ENCODE data around the gene KLHL30. TPM values are rescaled to one million over a fixed set of nuclear protein-coding genes. Genes with fewer than 3 reads are reported as not detected.
A peak's percentile ranks its signal among the peaks of the same experiment; 100 is the strongest.

KLHL30 gene
- total RNA-seq = not detected

GRCh38 chr2:238138331-238139195 lies at the start of gene KLHL30:
KLHL30 (plus strand) TSS chr2:238138668; CDS start chr2:238140755, 2,087 bp downstream.
- H3K9me3 Mint-ChIP-seq = no peaks in the 10 kb centered on the region
- H3K27me3 Mint-ChIP-seq = no peaks in the 10 kb centered on the region
- ChIA-PET POLR2A (no interaction called here), CTCF (no interaction called here)
- no peak within 1 kb of the TSS for H3K4me3 Mint-ChIP-seq
- no peaks in the 10 kb centered on the region for H3K36me3 Mint-ChIP-seq (ENCODE audit: low read depth)
- no peak for DNase-seq
- no peak within 1 kb of the TSS for H3K27ac Mint-ChIP-seq
- H3K4me1 Mint-ChIP-seq = peaks cover 3% of the 10 kb centered on the region

DNA sequence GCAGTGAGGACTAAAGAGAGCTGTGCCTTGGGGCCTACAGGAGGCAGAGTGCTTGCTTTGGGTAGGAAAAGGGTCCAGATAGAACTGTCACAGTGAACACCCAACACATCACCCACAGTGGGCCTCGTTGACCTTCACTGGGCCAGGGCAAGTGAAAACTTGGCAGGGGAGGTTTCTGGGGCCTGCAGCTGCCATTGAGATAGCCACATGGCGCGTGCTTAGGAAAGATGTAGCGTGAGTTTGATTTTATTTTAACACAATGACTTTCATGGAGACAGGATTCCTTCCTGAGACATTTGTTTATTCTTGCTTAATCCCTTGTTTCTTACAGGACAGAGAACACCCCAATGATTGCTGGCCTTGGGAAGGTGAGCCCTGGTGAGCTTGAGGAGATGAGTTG lies 47.6 kb upstream of the KLHL30 start:
- peaks cover 8% of the 10 kb centered on the region for H3K4me1 Mint-ChIP-seq
- H3K36me3 Mint-ChIP-seq (ENCODE audit: low read depth) = peaks cover 9% of the 10 kb centered on the region
- H3K4me3 Mint-ChIP-seq = no peak overlapping the region
- ChIA-PET CTCF (interaction anchor here (0.6 kb wide), 1 partner anchor 232 kb away, joined by 4 read pairs; no protein-coding TSS in a partner anchor), POLR2A (no interaction called here)
- no peak overlapping the region for H3K27ac Mint-ChIP-seq
- H3K9me3 Mint-ChIP-seq = no peaks in the 10 kb centered on the region
- DNase-seq = no peak
- H3K27me3 Mint-ChIP-seq = no peaks in the 10 kb centered on the region

DNA sequence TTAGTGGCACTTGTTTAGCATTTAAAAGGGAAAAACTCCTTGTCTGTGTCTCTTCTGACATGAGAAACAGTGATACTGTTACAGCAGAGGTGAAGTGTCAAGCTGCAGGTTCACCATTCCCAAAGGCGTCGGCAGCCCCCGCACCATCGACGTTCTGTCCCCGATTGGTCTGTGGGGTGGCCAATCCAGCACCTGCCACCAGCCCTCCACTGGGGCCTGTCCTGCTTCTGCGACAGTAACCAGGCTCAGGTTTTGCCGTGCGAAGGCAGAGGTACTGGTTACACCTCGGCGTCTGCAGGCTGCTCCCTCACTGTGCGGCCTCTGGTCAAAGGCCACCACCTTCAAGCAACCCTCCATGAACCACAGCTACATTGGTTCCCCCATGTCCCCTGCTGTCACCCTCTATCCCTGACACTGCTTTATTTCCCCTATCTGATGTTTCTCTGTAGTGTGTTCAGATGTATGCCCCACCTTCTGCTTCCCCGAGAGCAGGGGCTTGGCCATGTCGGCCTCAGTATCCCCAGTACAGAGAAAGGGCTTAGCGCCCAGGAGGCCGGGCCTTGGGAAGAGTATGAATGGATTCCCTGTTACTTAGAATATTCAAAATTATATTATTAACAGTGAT lies 46.9 kb upstream of the KLHL30 start:
- DNase-seq = no peak
- Mint-ChIP-seq H3K9me3 (no peaks in the 10 kb centered on the region), H3K4me1 (peaks cover 8% of the 10 kb centered on the region), H3K4me3 (no peak overlapping the region), H3K27me3 (no peaks in the 10 kb centered on the region), H3K36me3 (ENCODE audit: low read depth) (peaks cover 5% of the 10 kb centered on the region), H3K27ac (no peak overlapping the region)
- ChIA-PET POLR2A (no interaction called here), CTCF (interaction anchor here (0.6 kb wide), 1 partner anchor 231 kb away, joined by 4 read pairs; no protein-coding TSS in a partner anchor)

DNA sequence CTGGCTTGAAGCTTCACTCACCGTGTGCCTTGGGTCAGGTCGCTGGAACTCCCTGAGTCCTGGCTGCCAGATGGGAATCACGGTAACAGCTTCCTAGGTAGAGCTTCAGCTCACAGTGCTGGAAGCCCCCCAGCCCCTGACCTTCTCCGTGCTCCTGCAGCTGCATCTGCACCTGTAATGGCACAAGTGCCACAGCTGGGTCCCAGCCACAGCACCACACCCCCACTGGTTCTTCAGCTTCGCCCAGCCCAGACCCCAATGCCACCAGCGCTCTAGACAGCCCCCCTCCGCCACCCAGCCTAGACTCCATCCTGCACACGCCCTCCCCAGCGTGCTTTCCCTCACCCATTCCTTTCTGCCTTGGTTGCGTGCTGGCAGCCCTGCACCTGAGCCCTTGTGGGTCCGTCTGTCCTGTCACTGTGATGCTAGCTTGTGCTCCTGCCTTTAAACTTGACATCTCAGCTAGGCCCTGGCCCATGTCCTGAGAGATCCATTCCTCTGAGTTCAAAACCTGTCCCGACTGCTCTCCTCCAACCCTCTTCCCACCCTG lies 45.9 kb upstream of the KLHL30 start:
- Mint-ChIP-seq H3K4me1 (no peaks in the 10 kb centered on the region), H3K9me3 (no peaks in the 10 kb centered on the region), H3K36me3 (ENCODE audit: low read depth) (peaks cover 1% of the 10 kb centered on the region), H3K27me3 (no peaks in the 10 kb centered on the region), H3K27ac (no peak overlapping the region), H3K4me3 (no peak overlapping the region)
- ChIA-PET POLR2A (no interaction called here), CTCF (no interaction called here)
- DNase-seq = no peak

DNA sequence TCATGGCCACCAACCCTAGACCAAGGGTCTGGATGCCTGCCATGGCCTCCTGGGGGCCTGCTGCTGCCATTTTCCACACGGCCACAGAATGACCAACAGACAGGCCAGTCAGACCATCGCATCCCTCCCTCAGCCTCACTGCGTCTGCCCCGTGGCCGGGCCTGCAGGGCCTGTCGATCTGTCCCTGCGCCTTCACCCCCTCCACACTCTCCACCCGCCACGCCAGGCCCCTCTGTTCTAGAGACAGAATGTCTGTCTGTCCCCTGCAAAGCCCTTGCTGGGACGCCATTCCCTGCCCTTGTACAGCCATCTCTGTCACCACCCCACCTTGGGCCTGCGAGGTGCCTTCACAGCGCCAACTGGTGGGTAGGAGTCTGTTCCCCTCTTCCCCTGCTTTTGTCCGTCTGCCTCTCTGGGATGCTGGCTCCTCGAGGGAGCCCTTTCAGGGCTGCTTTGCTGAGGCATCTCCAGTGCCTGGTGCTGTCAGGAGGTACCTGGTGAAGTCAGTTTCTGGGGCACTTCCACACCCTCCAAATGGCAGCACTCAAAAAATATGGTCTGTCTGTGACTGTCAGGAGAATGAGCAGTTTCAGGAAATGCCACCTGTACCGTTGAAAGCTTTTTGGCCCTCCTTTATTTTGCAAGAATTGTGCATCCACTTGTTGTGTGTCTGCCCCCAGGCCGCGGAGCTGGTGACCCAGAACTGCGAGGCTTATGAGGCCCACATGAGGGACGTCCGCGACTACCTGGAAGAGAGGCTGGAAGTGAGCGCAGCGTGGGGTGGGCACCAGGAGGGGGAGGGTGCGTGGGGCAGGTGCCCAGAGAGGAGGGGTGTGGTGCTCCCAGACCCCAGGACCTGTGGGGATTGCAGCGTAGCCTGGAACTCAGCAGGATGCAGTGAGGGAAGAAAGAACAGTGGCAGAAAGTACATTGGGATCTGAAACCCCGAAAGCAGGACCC lies 45.0 kb upstream of the KLHL30 start:
- CTCF ChIA-PET = interaction anchor here (1.4 kb wide), 1 partner anchor 15 kb away, joined by 4 read pairs; no protein-coding TSS in a partner anchor
- DNase-seq = no peak
- POLR2A ChIA-PET = no interaction called here
- Mint-ChIP-seq H3K4me3 (no peak overlapping the region), H3K27me3 (no peaks in the 10 kb centered on the region), H3K9me3 (no peaks in the 10 kb centered on the region), H3K27ac (peak overlapping the region; percentile 62), H3K36me3 (ENCODE audit: low read depth) (peaks cover 1% of the 10 kb centered on the region), H3K4me1 (no peaks in the 10 kb centered on the region)

- DNase-seq = no peak
- POLR2A ChIA-PET = no interaction called here
- no peaks in the 10 kb centered on the region for H3K9me3 Mint-ChIP-seq
- H3K4me1 Mint-ChIP-seq = no peaks in the 10 kb centered on the region
- CTCF ChIA-PET = interaction anchor here (1.4 kb wide), 1 partner anchor 14 kb away, joined by 4 read pairs; no protein-coding TSS in a partner anchor
- H3K4me3 Mint-ChIP-seq = no peak overlapping the region
- H3K36me3 Mint-ChIP-seq (ENCODE audit: low read depth) = peaks cover 1% of the 10 kb centered on the region
- no peak overlapping the region for H3K27ac Mint-ChIP-seq
- H3K27me3 Mint-ChIP-seq = no peaks in the 10 kb centered on the region
Observed at GRCh38 chr2:238094438-238095022, 43.9 kb upstream of the KLHL30 start.

DNA sequence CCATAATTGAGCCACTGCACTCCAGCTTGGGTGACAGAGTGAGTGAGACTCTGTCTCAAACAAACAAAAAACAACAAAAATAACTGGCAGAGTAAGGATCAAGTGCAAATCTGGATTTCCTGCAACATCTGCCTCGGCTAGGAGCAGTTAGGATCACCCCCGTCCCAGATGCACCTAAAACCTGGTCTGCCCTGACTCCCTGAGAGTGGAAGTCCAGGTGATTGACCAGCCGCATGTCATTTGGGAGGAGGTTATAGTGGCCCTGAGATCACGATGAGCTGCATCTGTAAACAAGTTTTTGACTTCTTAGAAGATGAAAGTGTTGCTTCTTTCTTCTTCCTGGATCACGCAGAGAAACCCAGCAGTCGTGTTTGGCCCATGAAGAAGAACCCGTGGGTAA lies 43.3 kb upstream of the KLHL30 start:
- H3K9me3 Mint-ChIP-seq = no peaks in the 10 kb centered on the region
- H3K4me1 Mint-ChIP-seq = no peaks in the 10 kb centered on the region
- H3K27me3 Mint-ChIP-seq = no peaks in the 10 kb centered on the region
- H3K27ac Mint-ChIP-seq = peak overlapping the region; percentile 76
- DNase-seq = peak; percentile 2
- no peak overlapping the region for H3K4me3 Mint-ChIP-seq
- ChIA-PET POLR2A (no interaction called here), CTCF (interaction anchor here (0.6 kb wide), 2 partner anchors 20 to 146 kb away, joined by 3 read pairs; no protein-coding TSS in a partner anchor)
- H3K36me3 Mint-ChIP-seq (ENCODE audit: low read depth) = peaks cover 1% of the 10 kb centered on the region

- no peaks in the 10 kb centered on the region for H3K4me1 Mint-ChIP-seq
- H3K4me3 Mint-ChIP-seq = no peak overlapping the region
- no peak overlapping the region for H3K27ac Mint-ChIP-seq
- peaks cover 1% of the 10 kb centered on the region for H3K36me3 Mint-ChIP-seq (ENCODE audit: low read depth)
- H3K27me3 Mint-ChIP-seq = no peaks in the 10 kb centered on the region
- DNase-seq = no peak
- H3K9me3 Mint-ChIP-seq = no peaks in the 10 kb centered on the region
- CTCF ChIA-PET = no interaction called here
- POLR2A ChIA-PET = no interaction called here
Observed at GRCh38 chr2:238096311-238097011, 42.0 kb upstream of the KLHL30 start.

GRCh38 chr2:238097201-238097987 lies 41.1 kb upstream of the KLHL30 start:
- POLR2A ChIA-PET = no interaction called here
- no peak overlapping the region for H3K27ac Mint-ChIP-seq
- no peak for DNase-seq
- CTCF ChIA-PET = no interaction called here
- peaks cover 1% of the 10 kb centered on the region for H3K36me3 Mint-ChIP-seq (ENCODE audit: low read depth)
- H3K9me3 Mint-ChIP-seq = no peaks in the 10 kb centered on the region
- H3K4me1 Mint-ChIP-seq = no peaks in the 10 kb centered on the region
- no peak overlapping the region for H3K4me3 Mint-ChIP-seq
- no peaks in the 10 kb centered on the region for H3K27me3 Mint-ChIP-seq

GRCh38 chr2:238097988-238098871 lies 40.2 kb upstream of the KLHL30 start:
- CTCF ChIA-PET = interaction anchor here (1.2 kb wide), 1 partner anchor 39 kb away, joined by 4 read pairs; no protein-coding TSS in a partner anchor
- POLR2A ChIA-PET = no interaction called here
- Mint-ChIP-seq H3K9me3 (no peaks in the 10 kb centered on the region), H3K36me3 (ENCODE audit: low read depth) (no peaks in the 10 kb centered on the region), H3K4me3 (no peak overlapping the region), H3K4me1 (no peaks in the 10 kb centered on the region), H3K27ac (no peak overlapping the region), H3K27me3 (no peaks in the 10 kb centered on the region)
- DNase-seq = no peak

All from activated CD4-positive, alpha-beta T cell treated with anti-CD3 and anti-CD28 coated beads, Interleukin-2, amount 10 ng/mL, durations not matched to agents 7 days and 5 days (primary cell).